Measurements from ENCODE around the gene PSPN.

DNA sequence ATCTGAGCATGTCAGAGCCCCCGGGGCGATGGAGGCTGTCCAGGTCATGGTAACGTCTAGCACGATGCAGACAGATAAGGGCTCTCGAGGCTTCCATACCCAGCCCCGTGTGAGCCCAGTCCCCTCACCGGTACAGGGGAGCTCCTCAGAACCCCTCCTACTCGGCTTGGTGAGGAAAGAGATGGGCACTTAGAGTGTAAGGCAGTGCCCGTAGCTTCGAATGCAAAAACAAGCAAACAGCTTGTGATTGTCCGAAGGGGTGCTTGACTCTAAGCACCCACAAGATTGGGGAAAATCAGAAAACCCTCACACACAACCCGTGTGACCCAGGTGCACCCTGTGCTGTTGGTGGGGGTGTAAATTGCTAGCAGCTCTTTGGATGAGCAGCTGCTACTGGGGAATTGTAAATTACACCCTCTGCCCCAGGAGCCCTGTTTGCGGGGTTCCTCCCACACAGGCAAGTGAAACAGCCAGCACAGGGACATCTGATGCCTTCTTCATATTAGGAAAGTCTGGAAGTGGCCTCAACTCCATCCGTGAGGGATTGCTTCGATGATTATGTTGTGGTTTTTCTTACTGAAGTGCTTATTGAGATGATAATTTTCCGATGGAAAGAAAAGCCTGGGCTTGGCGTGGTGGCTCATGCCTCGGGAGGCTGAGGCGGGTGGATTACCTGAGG, 918 bp upstream of the PSPN start:
- TF ChIP-seq, protein P1, sequence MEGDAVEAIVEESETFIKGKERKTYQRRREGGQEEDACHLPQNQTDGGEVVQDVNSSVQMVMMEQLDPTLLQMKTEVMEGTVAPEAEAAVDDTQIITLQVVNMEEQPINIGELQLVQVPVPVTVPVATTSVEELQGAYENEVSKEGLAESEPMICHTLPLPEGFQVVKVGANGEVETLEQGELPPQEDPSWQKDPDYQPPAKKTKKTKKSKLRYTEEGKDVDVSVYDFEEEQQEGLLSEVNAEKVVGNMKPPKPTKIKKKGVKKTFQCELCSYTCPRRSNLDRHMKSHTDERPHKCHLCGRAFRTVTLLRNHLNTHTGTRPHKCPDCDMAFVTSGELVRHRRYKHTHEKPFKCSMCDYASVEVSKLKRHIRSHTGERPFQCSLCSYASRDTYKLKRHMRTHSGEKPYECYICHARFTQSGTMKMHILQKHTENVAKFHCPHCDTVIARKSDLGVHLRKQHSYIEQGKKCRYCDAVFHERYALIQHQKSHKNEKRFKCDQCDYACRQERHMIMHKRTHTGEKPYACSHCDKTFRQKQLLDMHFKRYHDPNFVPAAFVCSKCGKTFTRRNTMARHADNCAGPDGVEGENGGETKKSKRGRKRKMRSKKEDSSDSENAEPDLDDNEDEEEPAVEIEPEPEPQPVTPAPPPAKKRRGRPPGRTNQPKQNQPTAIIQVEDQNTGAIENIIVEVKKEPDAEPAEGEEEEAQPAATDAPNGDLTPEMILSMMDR (IDR thresholded peaks at IDR 0.05) = no peak
- no peak for TF ChIP-seq POLR2A (IDR thresholded peaks at IDR 0.05)
- TF ChIP-seq EP300 (IDR thresholded peaks at IDR 0.05) = no peak
